Hypothalamus (tissue), 51 donors: ENCODE results near the gene SMIM36.
"Not testable (repeated sequence)": the region's sequence is repeated elsewhere in the genome, so short reads cannot be mapped to it uniquely, and the experiment has no call there.

Source experiments
- DNase-seq, 51 donors: peaks; one replicate each; lab custom pipeline; 2025; lab: John Stamatoyannopoulos, UW

Gene SMIM36

GRCh38 chr17:55510986-55511721 lies at the start of gene SMIM36:
Gene SMIM36, minus strand, starts transcription at chr17:55511452.
- DNase-seq: no peak

GRCh38 chr17:55555772-55556171 lies 44.5 kb upstream of the SMIM36 start:
- no peak for DNase-seq

DNA sequence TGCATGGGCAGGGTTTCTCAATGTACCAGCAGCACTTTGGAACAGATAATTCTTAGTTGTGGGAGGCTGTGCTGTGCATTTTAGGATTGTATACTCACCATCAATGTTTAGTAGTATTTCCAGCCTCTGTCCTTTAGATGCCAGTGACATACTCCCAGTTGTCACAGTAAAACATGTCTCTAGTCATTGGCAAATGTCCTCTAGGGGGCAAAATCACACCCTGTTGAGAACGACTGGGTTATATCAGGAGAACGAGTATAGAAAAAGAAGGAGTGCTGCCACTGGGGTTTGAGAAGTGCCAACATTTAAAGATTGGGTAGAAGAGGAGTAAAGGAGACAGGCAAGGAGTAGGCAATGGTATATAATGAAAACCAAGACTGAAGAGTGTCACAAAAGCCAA lies 37.9 kb upstream of the SMIM36 start:
- no peak for DNase-seq

GRCh38 chr17:55546991-55547664 lies 35.9 kb upstream of the SMIM36 start:
- DNase-seq: peak in 1 of 51 donors; percentile 42

DNA sequence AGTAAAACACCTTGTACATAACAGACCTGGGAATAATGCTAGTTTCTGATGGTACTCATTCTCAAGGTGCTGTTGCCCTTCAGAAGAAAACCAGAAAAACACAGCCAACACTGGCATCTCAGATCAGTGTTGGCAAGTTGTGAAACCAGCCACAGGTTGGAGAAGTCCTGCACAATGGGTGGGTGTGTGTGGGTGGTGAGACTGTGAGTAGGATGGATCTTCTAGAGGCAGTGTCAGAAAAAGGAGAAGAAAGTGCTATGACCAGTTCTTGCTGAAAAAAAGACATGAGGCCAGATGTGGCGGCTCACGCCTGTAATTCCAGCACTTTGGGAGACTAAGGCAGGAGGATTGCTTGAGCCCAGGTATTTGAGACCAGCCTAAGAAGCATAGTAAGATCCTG lies 35.2 kb upstream of the SMIM36 start:
- no peak for DNase-seq

- no peak for DNase-seq
Observed at GRCh38 chr17:55545806-55546205, 34.6 kb upstream of the SMIM36 start.

DNA sequence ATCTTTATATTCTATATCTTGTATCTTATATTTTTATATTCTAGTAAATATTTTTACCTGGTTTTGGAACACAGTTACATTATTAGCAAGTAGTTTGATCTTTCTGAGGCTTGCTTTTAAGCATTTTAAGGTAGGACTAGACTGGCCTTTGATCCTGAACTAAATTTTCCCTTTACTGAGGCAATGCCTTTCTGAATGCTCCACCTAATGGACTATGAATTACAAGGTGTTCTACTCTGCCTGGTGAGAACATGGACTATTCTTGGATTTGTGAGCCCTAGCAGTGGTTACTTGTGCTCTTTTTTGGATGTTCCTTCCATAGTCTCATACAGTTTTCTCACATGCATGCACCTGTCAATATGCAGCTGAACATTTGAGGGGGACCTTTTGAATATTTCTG lies 32.5 kb upstream of the SMIM36 start:
- no peak for DNase-seq

GRCh38 chr17:55540414-55541091 lies 29.3 kb upstream of the SMIM36 start:
- no peak for DNase-seq

DNA sequence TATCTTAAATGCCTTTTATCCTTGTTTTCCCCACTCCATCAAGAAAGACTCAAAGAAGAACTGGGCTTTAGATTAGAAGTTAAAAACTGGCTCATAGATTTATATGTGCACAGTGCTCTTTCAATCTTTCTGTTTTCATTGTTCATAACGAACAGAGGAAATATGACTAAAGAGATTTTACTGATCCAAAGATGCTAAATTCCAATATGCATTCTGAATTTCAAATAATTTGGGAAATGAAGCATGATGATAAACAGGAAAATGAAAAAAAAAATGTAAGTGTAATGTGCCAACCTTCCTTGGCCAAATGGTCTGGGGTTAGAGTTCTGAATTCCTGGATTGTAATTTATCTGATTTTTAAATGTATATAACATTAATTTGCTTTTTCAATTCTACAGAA lies 25.0 kb upstream of the SMIM36 start:
- DNase-seq: no peak

DNA sequence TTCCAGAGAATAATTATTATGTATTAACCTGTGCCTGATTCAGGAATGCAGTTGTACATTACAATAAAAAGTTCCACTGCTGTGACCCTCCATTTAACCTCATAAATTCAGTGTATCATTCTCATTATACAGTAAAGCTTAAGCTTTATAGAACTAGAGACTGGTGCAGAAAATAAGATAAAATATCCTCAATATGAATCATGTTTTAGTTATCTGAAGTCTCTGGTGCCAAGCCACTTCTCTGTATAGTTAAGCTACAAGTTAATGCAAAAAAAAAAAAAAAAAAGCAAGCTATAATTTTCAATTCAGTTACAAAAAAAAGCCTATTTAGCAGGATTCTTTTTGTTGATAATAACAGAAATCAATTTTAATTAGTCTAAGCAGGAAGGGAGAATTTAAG lies 22.4 kb upstream of the SMIM36 start:
- DNase-seq: no peak

DNA sequence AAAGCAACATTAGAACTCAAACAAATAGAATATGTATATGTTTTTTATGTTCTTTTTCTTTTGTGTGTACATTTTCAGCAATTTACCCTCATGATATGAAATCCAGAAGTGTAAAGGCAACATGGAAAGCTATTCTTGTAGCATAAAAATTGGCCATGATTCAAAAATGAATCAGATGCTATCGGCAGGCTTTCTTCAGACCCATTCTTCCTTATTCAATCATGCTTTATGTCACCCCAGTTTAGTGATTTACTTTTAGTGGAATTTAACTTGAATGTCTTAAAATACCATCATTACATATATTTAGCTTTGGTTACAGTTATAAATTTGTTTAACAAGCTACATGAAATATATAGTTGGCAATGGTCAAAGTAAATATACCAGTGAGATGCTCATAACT lies 21.4 kb upstream of the SMIM36 start:
- DNase-seq: no peak

GRCh38 chr17:55531053-55531728 lies 19.9 kb upstream of the SMIM36 start:
- DNase-seq: no peak

GRCh38 chr17:55530064-55530463 lies 18.8 kb upstream of the SMIM36 start:
- DNase-seq: no peak

DNA sequence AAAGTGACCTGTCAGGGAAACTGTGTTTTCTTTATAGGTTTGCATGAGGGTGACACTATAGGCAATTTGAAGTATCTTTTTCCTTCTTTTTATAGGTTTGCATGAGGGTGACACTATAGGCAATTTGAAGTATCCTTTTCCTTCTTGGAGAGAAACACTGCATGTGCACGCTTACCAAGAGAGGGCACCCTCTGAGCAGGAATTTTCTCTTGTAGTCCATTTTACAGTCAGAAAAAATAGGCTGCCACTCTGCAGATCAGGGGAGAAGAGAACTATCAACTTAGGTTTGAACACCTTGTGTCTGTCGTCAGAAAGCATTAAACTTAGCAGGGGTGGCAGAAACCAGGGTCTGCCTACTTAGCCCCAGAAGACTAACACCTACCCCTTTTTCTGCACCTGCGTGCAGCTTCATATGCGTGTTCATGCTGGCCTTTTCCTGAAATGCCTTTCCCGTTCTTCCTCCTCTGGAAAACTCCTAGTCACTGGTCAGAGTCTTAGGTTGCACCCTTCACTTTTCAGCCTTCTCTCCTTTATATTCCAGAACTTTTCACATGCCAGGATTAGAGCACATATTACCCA lies 16.4 kb upstream of the SMIM36 start:
- DNase-seq: peak in 19 of 51 donors; percentile 0 to 61 (median 6)

- no peak for DNase-seq
Observed at GRCh38 chr17:55524440-55525220, 13.4 kb upstream of the SMIM36 start.

GRCh38 chr17:55523032-55523431 lies 11.8 kb upstream of the SMIM36 start:
- not testable (repeated sequence) for DNase-seq

- no peak for DNase-seq
Observed at GRCh38 chr17:55521186-55521585, 9.9 kb upstream of the SMIM36 start.

GRCh38 chr17:55520402-55520801 lies 9.2 kb upstream of the SMIM36 start:
- no peak for DNase-seq

GRCh38 chr17:55518510-55518909 lies 7.3 kb upstream of the SMIM36 start:
- DNase-seq: no peak
